GM10266 (cell line): ENCODE data around the gene IRF1.

ENCODE experiments used
- DNase-seq: peaks from one replicate; pipeline ENCODE4 v3.0.0; 2012; ENCODE audit errors: extremely low spot score
- CTCF ChIP-seq: IDR thresholded peaks from 2 replicates; pipeline ENCODE4 v1.5.1; 2012; ENCODE audit warnings: mild to moderate bottlenecking, low read depth; ENCODE audit not compliant: control insufficient read depth, insufficient read depth; ENCODE audit errors: missing control alignments

IRF1 gene

GRCh38 chr5:132472431-132472830 lies 18.1 kb downstream of the IRF1 start:
- DNase-seq, result no peak
- TF ChIP-seq CTCF, result no peak

GRCh38 chr5:132471944-132472343 lies 18.6 kb downstream of the IRF1 start:
- TF ChIP-seq CTCF, result no peak
- DNase-seq, result no peak

- TF ChIP-seq CTCF, result no peak
- no peak for DNase-seq
These were observed 19.2 kb downstream of the IRF1 start for GRCh38 chr5:132471151-132471907.

- no peak for TF ChIP-seq CTCF
- no peak for DNase-seq
These were observed 20.0 kb downstream of the IRF1 start for GRCh38 chr5:132470596-132470995.

GRCh38 chr5:132470010-132470392 lies 20.6 kb downstream of the IRF1 start:
- DNase-seq, result no peak
- TF ChIP-seq CTCF, result no peak

GRCh38 chr5:132469380-132470009 lies 21.1 kb downstream of the IRF1 start:
- peak; percentile 32 for TF ChIP-seq CTCF
- DNase-seq, result no peak
